Amygdala (tissue), 56 donors: ENCODE results near the gene SBNO1.

Experiments
- DNase-seq, 56 donors: peaks; one replicate each; lab custom pipeline; 2025; lab: John Stamatoyannopoulos, UW

SBNO1 gene

GRCh38 chr12:123278101-123278627 is 86.5 kb downstream of the SBNO1 start:
- DNase-seq, result no peak

- no peak for DNase-seq
Observed at GRCh38 chr12:123273166-123273565, 91.5 kb downstream of the SBNO1 start.

GRCh38 chr12:123271001-123271668 is 93.5 kb downstream of the SBNO1 start:
- peak in 41 of 56 donors; percentile 13 to 79 (median 42) for DNase-seq

DNA sequence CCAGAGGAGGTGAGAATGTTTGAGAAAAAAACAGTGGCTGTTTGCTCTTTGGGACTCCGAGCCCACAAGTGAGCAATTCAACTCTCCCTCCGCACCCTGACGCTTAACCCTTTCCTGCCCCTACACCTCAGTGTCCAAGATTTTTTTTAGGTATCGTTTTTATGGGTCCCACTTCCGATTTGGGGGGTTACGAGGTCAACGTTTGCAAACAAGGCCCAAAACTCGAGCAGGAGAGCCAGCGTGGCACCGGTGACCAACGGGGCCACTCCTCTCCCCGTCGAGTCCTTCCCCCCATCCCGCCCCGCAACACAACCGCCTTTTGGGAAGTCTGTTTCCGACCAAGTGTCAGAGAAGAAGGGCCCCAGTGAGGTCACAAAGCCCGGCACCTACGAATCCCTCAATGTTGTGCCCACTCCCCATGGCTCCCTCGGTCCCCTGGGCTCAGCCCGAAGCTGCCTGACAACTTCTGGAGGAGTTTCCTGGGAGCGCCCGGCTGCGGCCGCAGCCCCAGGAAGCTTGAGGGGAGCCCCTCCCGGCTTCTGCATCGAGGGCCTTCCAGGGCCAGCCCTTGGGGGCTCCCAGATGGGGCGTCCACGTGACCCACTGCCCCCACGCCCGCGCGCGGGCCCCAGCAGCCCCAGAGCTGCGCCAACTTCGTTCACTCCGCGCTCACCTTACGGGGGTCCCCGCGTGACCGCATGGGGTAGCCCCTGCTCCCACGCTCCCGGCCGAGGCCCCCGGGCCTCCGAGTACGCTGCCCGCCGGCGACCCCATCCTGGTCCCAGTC is 94.2 kb downstream of the SBNO1 start:
- peak in 15 of 56 donors; percentile 19 to 51 (median 34) for DNase-seq

- peak in 8 of 56 donors; percentile 49 to 66 (median 52) for DNase-seq
Observed at GRCh38 chr12:123269896-123270213, 94.8 kb downstream of the SBNO1 start.

DNA sequence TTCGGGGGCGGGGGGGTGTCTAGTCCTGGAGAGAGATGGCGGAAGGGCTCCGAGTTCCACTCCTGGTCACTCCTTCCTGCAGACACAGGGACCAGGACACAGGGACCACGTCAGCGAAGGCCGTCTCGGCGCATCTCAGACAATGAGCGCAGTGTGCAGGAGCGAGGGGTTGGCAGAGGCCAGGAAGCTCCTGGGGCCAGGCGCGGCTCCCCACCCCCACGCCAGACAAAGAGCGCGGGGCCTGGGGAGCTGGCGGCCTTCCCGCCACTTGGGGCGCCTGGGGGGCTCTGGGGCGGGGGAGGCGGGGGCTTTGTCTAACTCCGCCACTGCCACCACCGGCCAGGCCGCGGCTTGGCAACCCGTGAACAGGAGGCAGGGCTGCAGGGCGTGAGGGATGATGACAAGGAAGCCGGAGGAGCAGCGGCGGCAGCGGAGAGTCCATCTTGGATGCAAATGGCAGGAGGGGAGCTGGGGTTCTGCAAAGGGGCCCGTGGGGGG is 95.2 kb downstream of the SBNO1 start:
- peak; percentile 44 to 97 (median 84) for DNase-seq

DNA sequence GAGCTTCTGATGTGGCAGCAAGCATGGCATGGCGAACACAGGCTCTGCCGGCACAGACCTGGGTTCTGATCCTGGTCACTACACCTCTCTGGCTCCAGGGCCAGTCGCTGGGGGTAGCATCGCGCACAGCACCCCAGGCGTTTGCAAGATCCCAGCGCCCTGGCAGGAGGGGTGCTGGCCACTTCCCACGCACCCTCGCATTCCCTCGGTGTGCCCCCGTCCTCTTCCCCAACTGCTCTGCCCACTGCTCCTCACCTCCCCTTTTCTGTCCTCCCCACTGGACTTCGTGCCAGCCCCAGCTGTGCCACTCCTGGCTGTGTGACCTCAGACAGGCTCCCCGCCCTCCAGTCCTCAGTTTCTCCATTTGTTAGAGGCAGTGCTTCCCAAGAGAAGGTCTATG is 95.8 kb downstream of the SBNO1 start:
- DNase-seq, result peak in 23 of 56 donors; percentile 23 to 72 (median 53)

- DNase-seq, result peak in 52 of 56 donors; percentile 33 to 86 (median 67)
Observed at GRCh38 chr12:123267991-123268843, 96.4 kb downstream of the SBNO1 start.

- no peak for DNase-seq
Observed at GRCh38 chr12:123267335-123267920, 97.2 kb downstream of the SBNO1 start.

- no peak for DNase-seq
Observed at GRCh38 chr12:123266679-123267277, 97.9 kb downstream of the SBNO1 start.

DNA sequence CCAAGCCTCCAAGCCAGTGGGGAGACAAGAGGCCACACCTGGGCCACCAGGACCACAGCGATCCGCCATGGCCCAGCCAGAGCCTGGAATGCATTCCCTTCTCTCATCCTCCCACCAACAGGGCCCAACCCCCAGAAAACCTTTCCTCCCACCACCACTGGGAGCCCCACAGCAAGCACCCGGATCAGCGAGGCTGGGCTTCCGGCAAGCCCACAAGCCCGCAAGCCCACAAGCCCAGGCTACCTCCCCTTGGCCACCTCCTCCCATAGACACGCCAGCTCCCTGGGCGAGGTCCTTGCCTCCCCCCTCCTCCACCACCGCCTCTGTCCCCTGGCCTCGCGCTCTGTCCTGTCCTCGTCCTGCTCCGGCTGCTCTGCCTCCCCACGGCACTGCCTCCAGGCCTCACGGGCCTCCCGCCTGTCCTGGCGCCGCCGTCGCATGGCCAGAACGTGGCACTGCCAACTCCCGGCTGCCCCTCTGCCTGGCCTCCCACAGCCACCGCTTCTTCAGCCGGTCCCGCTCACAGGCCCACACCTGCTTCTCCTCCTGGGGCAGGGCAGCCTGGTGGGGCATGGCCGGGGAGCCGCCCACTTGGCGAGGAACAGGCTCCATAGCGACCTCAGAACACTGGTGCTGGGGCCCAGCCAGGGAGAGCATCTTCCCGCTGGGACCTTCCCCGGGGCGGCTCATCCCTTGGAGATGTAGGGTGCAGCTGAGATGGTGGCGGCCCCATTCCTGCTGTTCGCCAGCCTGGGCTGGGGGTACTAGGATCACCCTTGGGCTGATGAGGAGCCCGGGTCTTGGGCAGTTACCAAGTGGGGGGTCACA is 98.6 kb downstream of the SBNO1 start:
- DNase-seq, result no peak

DNA sequence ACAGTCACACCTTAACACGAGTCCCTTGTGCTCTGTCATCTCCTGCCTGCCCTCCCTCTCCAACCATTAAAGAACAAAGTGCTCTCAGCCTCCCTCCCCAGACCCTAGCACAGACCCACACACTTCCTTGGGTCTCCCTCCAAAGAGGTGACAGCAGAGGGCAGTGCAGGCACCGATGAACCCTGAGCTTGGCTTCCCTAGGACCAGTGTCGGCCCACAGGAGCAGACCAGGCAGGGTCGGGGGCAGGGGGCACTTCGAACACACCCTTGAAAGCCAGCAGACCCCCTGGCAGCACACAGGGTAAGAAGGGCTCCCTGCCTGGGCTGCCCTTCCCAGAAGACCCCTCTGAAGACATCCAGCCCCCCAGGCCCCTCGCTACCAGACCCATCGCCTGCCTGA is 100.0 kb downstream of the SBNO1 start:
- DNase-seq, result peak in 10 of 56 donors; percentile 9 to 39 (median 22)

GRCh38 chr12:123263196-123263817 is 101.3 kb downstream of the SBNO1 start:
- DNase-seq, result peak in 1 of 56 donors; percentile 41

DNA sequence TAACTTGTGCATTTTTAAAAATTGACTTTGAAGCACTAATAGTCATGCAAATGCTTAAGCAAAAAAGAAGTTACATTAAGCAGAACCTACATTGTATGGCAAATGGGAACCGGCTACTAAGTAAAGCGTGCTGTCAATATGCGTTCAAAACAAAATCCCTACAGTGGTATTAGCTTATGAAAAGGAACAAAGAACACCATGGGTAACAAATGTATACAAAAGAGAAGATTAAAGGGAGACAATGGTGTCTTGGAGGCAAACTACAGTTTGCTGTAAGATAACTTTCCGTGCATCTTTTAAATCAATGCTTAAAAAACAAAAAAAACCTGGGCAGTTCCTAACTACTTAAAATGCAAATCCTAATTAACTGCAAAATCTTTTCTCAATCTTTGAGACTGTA is 103.5 kb downstream of the SBNO1 start:
- DNase-seq, result no peak

- no peak for DNase-seq
Observed at GRCh38 chr12:123260081-123260480, 104.6 kb downstream of the SBNO1 start.

DNA sequence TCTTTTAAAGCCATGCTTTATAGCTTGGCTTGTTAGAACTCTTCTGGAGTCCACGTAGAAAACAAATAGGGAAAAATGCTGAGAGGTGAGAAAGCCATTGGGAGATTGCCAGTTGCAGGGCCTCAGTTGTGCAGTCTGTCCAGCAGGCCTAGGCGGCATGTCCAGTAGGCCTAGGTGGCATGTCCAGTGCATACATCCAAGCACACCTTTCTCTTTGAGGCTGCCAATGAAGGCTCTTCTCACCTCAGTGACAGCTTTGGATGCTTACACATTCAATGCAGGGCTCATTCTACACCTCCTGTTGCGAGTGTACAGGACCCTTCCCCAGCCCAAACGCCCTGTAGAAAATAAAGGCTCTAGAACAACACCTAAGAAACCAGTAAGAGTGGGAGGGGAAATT is 106.1 kb downstream of the SBNO1 start:
- no peak for DNase-seq

GRCh38 chr12:123254853-123255446 is 109.7 kb downstream of the SBNO1 start:
- no peak for DNase-seq
